ENCODE measurements around the gene ARAP2. TPM values are rescaled to one million over a fixed set of nuclear protein-coding genes. Genes with fewer than 3 reads are reported as not detected.

The ARAP2 gene
- total and polyA plus RNA-seq, 2 donors (not counting 3 experiments of a cell fraction or from before 2014, with no cell fraction given), result not detected

DNA sequence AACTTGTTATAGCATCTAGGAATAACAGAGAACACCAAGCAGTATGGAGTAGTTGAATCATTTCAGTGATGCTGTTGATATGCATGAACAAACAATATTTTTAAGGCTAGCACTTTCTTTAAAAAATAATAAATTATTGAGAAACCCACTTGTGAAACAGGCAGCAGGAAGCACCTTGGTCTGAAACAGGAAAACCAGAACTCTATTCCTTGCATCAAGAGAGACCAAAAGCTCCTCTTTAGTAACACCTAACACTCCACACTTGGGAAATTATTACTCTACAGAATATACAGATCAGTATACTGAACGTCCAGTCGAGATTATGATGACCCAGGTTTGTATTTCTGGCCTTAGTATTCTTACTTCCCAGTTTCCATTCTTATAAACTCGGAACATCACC lies 129.0 kb downstream of the ARAP2 start:
- H2AFZ ChIP-seq (ENCODE audit: low read depth, low read length), result no peak overlapping the region
- ChIA-PET POLR2A (no interaction called here), CTCF (no interaction called here)
- no TSS peak for BruUV-seq (replicated peaks)
- H4K20me1 ChIP-seq (replicated peaks; ENCODE audit: control insufficient read depth, extremely low read depth, insufficient read depth, low read length), result no peaks in the 10 kb centered on the region
- H3K9me3 ChIP-seq (replicated peaks; ENCODE audit: control insufficient read depth, insufficient read depth, low read length), result no peaks in the 10 kb centered on the region
- H3K4me1 ChIP-seq (ENCODE audit: control insufficient read depth, extremely low read depth, insufficient read depth, low read length), result no peaks in the 10 kb centered on the region
- intact Hi-C loops (cut with micrococcal nuclease), result no loop called here
- TF ChIP-seq, protein P1, sequence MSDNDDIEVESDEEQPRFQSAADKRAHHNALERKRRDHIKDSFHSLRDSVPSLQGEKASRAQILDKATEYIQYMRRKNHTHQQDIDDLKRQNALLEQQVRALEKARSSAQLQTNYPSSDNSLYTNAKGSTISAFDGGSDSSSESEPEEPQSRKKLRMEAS (IDR thresholded peaks at IDR 0.05; ENCODE audit: insufficient read depth, insufficient read length), result no peak
- TF ChIP-seq POLR2AphosphoS5 (IDR thresholded peaks at IDR 0.05; ENCODE audit: insufficient read depth, low read depth, low read length) (no peak), POLR2A (IDR thresholded peaks at IDR 0.05; ENCODE audit: low read depth, low read length) (no peak), FOS (IDR thresholded peaks at IDR 0.05; ENCODE audit: borderline replicate concordance, insufficient read depth, low read length) (no peak), GATA2 (IDR thresholded peaks at IDR 0.05; ENCODE audit: insufficient read depth, insufficient read length, low read depth, low read length) (no peak), JUN (IDR thresholded peaks at IDR 0.05; ENCODE audit: borderline replicate concordance, insufficient read depth, insufficient read length, low read depth) (no peak), EZH2 (IDR thresholded peaks at IDR 0.05; ENCODE audit: borderline replicate concordance, low read depth, low read length, severe bottlenecking) (no peak), MYC (IDR thresholded peaks at IDR 0.05; ENCODE audit: low read depth, low read length) (no peak)
- TF ChIP-seq, protein P2, sequence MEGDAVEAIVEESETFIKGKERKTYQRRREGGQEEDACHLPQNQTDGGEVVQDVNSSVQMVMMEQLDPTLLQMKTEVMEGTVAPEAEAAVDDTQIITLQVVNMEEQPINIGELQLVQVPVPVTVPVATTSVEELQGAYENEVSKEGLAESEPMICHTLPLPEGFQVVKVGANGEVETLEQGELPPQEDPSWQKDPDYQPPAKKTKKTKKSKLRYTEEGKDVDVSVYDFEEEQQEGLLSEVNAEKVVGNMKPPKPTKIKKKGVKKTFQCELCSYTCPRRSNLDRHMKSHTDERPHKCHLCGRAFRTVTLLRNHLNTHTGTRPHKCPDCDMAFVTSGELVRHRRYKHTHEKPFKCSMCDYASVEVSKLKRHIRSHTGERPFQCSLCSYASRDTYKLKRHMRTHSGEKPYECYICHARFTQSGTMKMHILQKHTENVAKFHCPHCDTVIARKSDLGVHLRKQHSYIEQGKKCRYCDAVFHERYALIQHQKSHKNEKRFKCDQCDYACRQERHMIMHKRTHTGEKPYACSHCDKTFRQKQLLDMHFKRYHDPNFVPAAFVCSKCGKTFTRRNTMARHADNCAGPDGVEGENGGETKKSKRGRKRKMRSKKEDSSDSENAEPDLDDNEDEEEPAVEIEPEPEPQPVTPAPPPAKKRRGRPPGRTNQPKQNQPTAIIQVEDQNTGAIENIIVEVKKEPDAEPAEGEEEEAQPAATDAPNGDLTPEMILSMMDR (IDR thresholded peaks at IDR 0.05; ENCODE audit: extremely low read depth in 1 of 2, insufficient read depth in 1 of 2, low read depth in 1 of 2, low read length in 2 of 2), result no peak
- no peak overlapping the region for H3K27ac ChIP-seq (ENCODE audit: insufficient read depth, low read depth, low read length)
- H3K36me3 ChIP-seq (ENCODE audit: control insufficient read depth in 2 of 2, extremely low read depth in 1 of 2, insufficient read depth in 2 of 2, low read length in 2 of 2), result no peaks in the 10 kb centered on the region
- H3K4me2 ChIP-seq (ENCODE audit: insufficient read depth, low read length), result no peak overlapping the region
- dilution Hi-C loops (cut with MboI; ENCODE audit: extremely low pct_ligation_motif_present, low sequenced_read_pairs), result no loop called here
- no peak overlapping the region for H3K4me3 ChIP-seq (replicated peaks in 1 of 3; ENCODE audit: insufficient read depth in 1 of 3, low read depth in 1 of 3, low read length in 3 of 3)
- H3K79me2 ChIP-seq (ENCODE audit: control insufficient read depth, insufficient read depth, low read length), result no peaks in the 10 kb centered on the region
- DNase-seq (ENCODE audit: low read depth, low spot score) (no peak), FAIRE-seq (no peak)
- no peaks in the 10 kb centered on the region for H3K9me1 ChIP-seq (replicated peaks; ENCODE audit: control insufficient read depth, extremely low read depth, insufficient read depth, low read length)
- H3K27me3 ChIP-seq (ENCODE audit: control insufficient read depth in 2 of 2, insufficient read depth in 2 of 2, low read length in 2 of 2), result no peaks in the 10 kb centered on the region
- no peak overlapping the region for H3K9ac ChIP-seq (replicated peaks; ENCODE audit: extremely low read depth, insufficient read depth, low read length)

All from endothelial cell of umbilical vein (primary cell).